Left lobe of liver (tissue), 2 donors: ENCODE measurements around the gene SLC22A17. TPM values are rescaled to one million over a fixed set of nuclear protein-coding genes. Genes with fewer than 3 reads are reported as not detected.
"Not testable (repeated sequence)": the region's sequence is repeated elsewhere in the genome, so short reads cannot be mapped to it uniquely, and the experiment has no call there.

Experiments
- ATAC-seq: fragments of 200-7000 bp; cut with Tn5 transposase; one replicate; pipeline ENCODE4 v1.9.1; 2020; ENCODE audit warnings: mild to moderate bottlenecking, moderate library complexity
- DNase-seq: peaks from one replicate; pipeline ENCODE4 v3.0.0-alpha.2; 2020; ENCODE audit warnings: low spot score
- total RNA-seq: library from RNA; stranded (reverse); gene quantifications from one replicate; pipeline ENCODE4 v1.2.1, GENCODE V29; 2021
- donor health status: DM: no; HTN: no; CAD: no; lungs with moderate emphysema.
- donor health status: DM: no; HTN: yes; CAD: no.

Gene SLC22A17
- total RNA-seq, 1 donor from 2014 or later, result 3.6 TPM

GRCh38 chr14:23347406-23348296 lies 5.0 kb downstream of the SLC22A17 start:
- no peak for DNase-seq

DNA sequence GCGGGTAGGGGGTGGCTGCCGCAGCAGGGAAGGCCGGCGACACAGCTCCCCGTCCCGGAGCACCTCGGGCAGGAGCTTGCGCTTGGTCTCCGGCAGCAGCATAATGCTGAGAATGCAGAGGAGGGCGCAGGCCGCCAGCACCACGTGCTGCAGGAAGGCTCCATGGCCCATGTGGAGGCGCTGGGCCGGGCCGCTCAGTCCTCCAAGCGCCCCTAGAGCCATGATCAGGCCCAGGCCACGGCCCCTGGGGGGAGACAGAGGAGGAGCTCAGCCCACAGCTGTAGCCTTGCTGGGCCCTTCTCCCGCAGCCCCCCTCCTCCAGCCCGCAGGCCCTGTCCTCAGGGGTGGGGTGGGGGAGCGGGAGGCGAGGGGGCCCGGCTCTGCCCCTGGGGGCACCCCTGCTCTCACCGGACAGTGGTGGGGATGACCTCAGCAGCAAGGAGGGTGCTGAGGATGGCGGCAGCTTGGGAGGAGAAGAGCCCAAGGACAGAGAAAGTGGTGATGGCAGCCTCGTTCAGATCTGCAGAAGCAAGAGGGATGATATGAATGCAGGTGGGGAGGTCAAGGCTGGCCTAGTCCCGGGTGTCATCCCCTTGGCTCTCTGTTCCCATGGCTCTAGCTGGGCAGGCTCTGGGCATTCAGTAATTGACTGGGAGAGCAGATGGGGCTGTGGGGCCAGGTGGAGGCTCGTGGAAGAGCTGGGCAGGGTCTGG lies 5.8 kb downstream of the SLC22A17 start:
- no peak for DNase-seq
- no peak for ATAC-seq

More at GRCh38 chr14:23347406-23348296, 5.0 kb downstream of the SLC22A17 start:
- no peak for ATAC-seq

DNA sequence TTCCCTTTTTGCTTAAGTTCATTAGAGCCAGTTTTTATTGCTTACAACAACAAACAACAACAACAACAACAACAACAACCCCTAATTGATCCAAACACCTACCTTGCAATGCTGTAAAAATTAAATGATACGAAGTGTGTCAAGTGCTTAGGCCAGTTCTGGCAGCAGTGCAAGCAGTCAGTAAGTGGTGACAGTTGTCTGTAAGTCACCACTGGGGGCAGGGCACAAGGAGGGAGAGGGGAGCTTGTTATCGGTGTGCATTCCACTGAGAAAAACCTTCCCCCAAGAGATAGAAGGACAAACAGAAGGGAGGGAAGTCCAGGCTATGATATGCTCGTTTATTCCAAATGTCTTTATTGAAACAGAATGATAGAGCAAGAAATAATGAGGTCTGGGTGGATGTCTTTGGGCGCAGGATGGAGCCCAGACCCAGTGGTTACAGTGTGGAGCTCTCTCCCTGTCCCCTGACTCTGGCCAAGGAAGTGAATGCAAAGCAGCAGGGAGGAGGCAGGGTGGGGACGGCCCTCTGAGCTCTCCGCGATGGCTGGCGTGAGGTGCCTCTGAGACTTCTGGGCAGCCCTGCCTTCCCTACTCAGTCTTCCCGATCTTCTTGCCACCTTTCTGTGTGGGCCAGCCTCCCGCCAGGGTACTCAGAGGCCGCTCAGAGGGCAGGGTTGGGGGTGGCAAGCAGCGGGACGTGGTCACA lies 6.5 kb downstream of the SLC22A17 start:
- DNase-seq (peak; percentile 18), ATAC-seq (no peak)

DNA sequence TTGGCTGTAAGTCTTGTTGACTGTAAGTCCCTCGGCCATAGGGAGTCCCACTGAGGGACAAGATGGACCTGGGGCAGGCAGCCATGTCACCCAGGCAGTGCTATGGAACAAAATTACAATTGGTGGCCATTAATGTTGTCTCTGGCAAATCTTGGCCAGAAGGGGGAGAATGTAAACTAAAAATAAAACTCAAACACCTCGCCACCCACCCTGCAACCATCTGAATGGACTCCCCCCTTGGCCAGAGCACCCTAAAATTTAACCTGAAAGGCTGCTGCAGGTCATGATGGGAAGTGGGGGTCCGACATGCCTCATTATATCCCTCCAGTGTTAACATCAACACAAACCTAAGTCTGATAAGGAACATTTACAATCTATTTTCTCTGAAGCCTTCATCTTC lies 8.2 kb downstream of the SLC22A17 start:
- peak; percentile 4 for DNase-seq
- no peak for ATAC-seq

DNA sequence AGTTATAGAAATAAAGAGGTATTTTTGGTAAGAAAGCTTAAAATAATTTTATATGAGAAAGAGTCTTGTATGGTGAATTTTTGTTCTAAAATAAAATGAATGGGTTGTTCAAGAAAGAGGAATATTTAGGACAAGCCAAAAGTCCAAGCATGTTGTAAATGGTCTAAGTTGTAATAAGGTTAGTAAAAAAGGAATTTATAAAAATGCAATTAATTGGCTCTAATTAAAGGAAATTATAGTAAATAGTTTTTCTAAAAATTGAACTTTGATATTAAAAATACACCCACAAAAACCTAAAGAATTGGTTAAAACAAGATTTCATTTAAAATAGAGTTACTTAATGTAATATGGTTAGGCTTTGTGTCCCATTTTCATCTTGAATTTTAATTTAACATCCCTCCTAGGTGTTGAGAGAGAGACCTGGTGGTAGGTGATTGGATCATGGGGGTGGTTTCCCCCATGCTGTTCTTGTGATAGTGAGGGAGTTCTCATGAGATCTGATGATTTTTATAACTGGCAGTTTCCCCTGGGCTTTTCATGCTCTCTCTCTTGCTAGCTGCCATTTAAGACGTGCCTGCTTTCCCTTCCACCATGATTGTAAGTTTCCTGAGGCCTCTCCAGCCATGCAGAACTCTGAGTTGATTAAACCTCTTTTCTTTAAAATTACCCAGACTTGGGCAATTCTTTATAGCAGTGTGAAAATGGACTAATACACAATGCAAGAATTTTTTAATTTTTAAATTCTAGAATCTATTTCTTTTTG lies 13.0 kb downstream of the SLC22A17 start:
- ATAC-seq (no peak), DNase-seq (no peak)

DNA sequence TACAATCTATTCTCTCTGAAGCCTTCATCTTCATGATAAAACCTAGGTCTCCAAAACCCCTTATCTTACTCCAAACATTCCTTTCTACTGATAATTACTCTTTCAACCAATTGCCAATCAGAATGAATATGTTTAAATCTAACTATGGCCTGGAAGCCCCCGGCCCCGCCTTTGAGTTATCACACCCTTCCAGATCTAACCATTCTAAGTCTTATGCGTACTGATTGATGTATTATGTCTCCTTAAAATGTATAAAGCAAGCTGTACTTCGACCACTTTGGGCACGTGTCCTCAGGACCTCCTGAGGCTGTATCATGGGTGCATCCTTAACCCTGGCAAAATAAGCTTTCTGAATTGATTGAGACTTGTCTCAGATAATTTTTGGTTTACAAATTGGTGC lies 17.1 kb downstream of the SLC22A17 start:
- ATAC-seq, result no peak

GRCh38 chr14:23327947-23328744 lies 24.5 kb downstream of the SLC22A17 start:
- peak; percentile 89 for ATAC-seq

More for the DNA sequence above, 17.1 kb downstream of the SLC22A17 start:
- no peak for DNase-seq

DNA sequence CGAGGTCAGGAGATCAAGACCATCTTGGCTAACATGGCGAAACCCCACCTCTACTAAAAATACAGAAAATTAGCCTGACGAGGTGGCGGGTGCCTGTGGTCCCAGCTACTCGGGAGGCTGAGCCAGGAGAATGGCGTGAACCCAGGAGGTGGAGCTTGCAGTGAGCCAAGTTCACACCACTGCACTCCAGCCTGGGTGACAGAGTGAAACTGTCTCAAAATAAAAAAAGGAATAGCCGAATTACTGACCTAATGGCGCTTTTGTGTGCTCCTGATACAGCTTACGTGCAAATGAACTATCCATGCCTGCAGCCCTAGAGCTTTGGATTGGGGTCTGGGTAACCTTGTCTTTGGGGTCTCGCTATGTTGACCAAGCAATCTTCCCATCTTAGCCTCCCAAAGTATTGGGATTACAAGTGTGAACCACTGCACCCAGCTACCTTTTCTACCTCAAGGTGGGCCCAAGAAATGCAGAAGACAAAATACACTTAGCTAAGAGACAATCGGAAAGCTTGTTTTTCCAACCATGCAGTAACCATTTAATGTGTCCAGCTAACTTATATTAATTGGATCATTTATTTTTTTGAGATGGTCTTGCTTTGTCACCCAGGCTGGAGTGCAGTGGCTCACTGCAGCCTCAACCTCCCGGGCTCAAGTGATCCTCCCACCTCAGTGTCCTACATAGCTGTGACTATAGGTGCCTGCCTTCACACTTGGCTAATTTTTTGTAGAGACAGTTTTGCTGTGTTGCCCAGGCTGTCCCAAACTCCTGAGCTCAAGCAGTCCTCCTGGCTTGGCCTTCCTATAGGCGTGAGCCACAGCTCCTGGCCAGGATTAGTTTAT lies 26.0 kb downstream of the SLC22A17 start:
- DNase-seq, result no peak
- ATAC-seq, result no peak

More at GRCh38 chr14:23327947-23328744, 24.5 kb downstream of the SLC22A17 start:
- DNase-seq, result peak; percentile 63

DNA sequence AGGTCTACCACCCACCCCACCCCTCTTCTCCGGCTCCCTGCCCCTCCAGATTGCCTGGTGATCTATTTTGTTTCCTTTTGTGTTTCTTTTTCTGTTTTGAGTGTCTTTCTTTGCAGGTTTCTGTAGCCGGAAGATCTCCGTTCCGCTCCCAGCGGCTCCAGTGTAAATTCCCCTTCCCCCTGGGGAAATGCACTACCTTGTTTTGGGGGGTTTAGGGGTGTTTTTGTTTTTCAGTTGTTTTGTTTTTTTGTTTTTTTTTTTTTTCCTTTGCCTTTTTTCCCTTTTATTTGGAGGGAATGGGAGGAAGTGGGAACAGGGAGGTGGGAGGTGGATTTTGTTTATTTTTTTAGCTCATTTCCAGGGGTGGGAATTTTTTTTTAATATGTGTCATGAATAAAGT lies 26.9 kb downstream of the SLC22A17 start:
- DNase-seq, ATAC-seq: not testable (repeated sequence)

DNA sequence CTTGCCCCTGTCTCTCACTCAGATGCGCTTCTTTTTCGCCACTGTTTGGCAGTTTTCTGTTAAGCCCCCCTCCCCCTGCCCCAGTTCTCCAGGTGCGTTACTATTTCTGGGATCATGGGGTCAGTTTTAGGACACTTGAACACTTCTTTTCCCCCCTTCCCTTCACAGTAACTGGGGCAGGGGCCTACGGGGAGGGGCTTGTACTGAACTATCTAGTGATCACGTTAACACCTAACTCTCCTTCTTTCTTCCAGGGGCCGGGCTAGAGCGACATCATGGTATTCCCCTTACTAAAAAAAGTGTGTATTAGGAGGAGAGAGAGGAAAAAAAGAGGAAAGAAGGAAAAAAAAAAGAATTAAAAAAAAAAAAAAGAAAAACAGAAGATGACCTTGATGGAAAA lies 27.7 kb downstream of the SLC22A17 start:
- ATAC-seq, result no peak
- DNase-seq, result no peak

DNA sequence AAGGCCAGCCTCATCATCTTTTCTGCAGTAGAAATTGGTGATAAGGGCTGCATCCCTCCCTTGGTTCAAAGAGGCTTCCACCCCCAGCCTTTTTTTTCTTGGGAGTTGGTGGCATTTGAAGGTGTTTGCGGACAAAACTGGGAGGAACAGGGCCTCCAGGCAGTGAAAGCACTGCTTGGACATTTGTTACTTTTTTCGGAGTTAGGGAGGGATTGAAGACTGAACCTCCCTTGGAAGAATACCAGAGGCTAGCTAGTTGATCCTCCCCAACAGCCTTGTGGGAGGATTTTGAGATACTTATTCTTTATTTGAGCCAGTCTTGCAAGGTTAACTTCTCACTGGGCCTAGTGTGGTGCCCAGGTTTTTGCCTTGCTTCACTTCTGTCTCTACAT lies 28.2 kb downstream of the SLC22A17 start:
- DNase-seq, result no peak
- no peak for ATAC-seq

GRCh38 chr14:23323838-23324454 lies 28.7 kb downstream of the SLC22A17 start:
- ATAC-seq (no peak), DNase-seq (no peak)

DNA sequence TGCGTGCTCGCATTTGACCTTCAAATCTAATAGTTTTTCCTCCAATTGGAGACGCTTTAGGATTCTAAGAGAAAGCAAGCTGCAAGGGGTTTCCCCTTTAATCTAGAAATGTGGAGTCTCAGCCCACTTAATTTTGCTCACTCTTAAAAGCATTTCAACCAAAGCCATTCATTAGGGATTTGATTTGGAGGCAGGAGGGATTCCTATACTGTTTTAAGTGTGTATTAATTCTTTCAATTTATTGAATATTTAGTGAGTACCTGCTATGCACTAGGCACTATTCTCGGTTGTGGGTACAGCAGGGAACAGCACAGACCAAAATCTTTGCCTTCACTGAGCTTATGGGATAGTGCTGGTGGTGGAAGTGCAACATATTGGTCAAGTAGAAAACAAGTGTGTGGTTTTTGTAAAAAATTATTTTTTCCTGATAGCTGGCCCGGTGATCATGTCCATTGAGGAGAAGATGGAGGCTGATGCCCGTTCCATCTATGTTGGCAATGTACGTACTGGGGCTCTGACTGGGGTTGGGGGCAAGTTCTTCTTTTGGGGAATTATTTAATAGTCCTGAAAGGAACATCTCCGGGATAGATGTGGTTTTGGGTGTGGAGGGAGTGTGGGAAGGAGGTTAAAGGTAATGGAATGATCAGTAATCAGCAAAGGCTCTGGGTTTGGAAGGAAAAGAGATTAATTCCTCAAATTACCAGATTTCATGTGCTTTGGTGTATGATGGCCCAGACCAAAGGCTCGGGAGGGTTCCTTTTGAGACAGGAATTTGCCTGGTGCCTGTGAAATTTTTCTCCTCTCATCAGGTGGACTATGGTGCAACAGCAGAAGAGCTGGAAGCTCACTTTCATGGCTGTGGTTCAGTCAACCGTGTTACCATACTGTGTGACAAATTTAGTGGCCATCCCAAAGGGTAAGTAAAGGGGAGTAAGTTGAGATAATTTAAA lies 29.8 kb downstream of the SLC22A17 start:
- DNase-seq (no peak), ATAC-seq (no peak)

DNA sequence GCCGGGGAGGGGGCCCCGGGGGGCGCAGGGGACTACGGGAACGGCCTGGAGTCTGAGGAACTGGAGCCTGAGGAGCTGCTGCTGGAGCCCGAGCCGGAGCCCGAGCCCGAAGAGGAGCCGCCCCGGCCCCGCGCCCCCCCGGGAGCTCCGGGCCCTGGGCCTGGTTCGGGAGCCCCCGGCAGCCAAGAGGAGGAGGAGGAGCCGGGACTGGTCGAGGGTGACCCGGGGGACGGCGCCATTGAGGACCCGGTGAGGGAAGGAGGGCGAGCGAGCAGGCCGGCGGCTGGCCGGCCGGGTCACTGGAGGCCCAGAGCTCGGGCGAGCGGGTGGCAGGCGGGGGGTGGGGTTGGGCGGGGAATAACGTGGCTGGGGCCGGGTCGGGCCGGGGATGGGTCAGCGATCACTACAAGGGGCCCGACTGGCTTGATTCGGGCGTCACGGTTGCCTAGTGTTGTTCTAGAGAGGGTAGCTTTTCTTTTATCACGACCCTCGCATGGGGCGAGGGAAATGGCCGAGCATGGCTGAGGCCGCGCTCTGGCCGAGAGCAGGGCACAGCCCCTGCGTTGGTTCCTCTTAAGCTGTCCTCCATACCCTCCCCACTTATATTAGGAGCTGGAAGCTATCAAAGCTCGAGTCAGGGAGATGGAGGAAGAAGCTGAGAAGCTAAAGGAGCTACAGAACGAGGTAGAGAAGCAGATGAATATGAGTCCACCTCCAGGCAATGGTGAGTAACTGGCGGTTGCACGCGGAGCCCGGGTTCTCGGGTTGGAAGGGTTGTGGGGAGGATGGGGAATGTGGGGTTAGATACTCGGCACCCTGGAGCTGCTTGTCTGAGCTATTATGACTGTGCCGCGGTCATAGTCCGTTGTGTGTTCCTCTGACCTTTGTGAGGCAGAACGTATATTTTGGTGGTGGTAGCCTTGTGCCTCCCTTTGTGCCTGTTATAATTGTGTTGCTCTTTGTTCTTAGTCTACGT lies 30.8 kb downstream of the SLC22A17 start:
- ATAC-seq (peak; percentile 55), DNase-seq (peak; percentile 74)

- DNase-seq (peak; percentile 100), ATAC-seq (peak; percentile 87)
These were observed 31.8 kb downstream of the SLC22A17 start, which contains the start of gene PABPN1 for GRCh38 chr14:23320584-23321571. PABPN1 (plus strand) TSS chr14:23321457; CDS start chr14:23321470, 13 bp downstream.
